Measurements from ENCODE around the gene RAPGEF5. TPM values are rescaled to one million over a fixed set of nuclear protein-coding genes. Genes with fewer than 3 reads are reported as not detected.

Gene RAPGEF5
- total RNA-seq, 1 experiment from 2014 or later: 15.6 TPM

DNA sequence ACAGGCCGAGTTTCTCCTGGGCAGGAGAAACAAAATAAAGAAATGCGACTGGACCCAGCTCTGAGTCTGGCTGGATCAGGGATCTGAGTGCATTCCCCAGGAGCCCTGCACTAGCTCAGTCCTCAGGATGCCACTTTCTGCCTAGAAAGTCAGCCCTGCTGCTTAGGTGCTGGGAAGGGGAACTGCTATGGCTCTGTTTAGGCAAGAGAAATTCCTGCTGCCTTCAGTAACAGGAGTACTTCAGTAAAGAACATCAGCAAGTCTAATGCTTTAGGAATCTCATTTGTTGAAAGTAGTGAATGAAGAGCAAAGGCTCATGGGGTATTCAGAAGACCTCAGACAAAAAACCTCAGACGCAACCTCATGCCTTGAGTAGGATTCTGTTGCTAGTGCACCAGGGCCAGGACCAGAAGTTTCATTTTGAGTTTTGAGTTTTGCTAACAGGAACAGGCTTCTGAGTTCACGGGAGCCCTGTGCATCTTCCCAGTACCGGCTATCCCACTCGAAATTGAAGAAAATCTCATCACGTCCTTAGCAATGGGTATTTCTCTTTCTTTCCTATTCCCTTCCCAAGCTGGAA is 240.4 kb downstream of the RAPGEF5 start (continued):
- TF ChIP-seq, protein P1, sequence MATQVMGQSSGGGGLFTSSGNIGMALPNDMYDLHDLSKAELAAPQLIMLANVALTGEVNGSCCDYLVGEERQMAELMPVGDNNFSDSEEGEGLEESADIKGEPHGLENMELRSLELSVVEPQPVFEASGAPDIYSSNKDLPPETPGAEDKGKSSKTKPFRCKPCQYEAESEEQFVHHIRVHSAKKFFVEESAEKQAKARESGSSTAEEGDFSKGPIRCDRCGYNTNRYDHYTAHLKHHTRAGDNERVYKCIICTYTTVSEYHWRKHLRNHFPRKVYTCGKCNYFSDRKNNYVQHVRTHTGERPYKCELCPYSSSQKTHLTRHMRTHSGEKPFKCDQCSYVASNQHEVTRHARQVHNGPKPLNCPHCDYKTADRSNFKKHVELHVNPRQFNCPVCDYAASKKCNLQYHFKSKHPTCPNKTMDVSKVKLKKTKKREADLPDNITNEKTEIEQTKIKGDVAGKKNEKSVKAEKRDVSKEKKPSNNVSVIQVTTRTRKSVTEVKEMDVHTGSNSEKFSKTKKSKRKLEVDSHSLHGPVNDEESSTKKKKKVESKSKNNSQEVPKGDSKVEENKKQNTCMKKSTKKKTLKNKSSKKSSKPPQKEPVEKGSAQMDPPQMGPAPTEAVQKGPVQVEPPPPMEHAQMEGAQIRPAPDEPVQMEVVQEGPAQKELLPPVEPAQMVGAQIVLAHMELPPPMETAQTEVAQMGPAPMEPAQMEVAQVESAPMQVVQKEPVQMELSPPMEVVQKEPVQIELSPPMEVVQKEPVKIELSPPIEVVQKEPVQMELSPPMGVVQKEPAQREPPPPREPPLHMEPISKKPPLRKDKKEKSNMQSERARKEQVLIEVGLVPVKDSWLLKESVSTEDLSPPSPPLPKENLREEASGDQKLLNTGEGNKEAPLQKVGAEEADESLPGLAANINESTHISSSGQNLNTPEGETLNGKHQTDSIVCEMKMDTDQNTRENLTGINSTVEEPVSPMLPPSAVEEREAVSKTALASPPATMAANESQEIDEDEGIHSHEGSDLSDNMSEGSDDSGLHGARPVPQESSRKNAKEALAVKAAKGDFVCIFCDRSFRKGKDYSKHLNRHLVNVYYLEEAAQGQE (IDR thresholded peaks at IDR 0.05; ENCODE audit: low read depth): no peak
- no peak for TF ChIP-seq SP1 (IDR thresholded peaks at IDR 0.05; ENCODE audit: low read depth)
- no peak for TF ChIP-seq EGR1 (IDR thresholded peaks at IDR 0.05; ENCODE audit: low read depth)

DNA sequence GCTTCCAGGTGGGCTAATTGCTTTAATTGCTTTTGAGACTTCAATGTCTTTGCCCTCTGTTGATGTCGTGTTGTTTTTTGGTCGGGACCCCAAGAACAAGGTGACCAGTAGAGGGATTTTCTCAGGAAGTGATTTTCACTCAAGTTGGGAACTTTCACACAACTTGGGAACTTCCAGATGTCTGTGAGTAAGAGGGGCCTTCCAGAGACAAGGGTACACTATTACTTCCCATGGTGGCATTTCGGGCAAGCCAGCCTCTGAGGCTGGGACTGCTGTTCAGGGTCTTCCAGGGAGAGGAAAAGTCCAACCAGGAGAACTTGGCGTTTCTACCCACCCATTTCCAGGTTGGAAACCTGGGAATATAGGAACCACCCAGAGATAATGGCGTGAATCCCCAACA is 241.3 kb downstream of the RAPGEF5 start:
- Histone ChIP-seq H2AFZ (ENCODE audit: low read depth, low read length, poor library complexity, severe bottlenecking) (no peak overlapping the region), H4K20me1 (ENCODE audit: insufficient read depth) (no peaks in the 10 kb centered on the region), H3K4me2 (ENCODE audit: low read length) (no peak overlapping the region), H3K9me2 (ENCODE audit: insufficient read depth) (no peaks in the 10 kb centered on the region), H3K4me1 (ENCODE audit: control insufficient read depth in 1 of 2, insufficient read depth in 2 of 2, low read length in 2 of 2) (no peaks in the 10 kb centered on the region), H3K36me3 (ENCODE audit: control insufficient read depth in 1 of 2, insufficient read depth in 2 of 2, low read length in 2 of 2) (no peaks in the 10 kb centered on the region), H3K9ac (ENCODE audit: low read length) (no peak overlapping the region), H3K79me2 (ENCODE audit: insufficient read depth, low read length) (no peaks in the 10 kb centered on the region), H3K27me3 (ENCODE audit: insufficient read depth, low read length) (no peaks in the 10 kb centered on the region), H3K4me3 (replicated peaks in 1 of 2; ENCODE audit: low read depth in 1 of 2, low read length in 2 of 2) (no peak overlapping the region), H3K27ac (ENCODE audit: low read depth, low read length) (no peak overlapping the region), H3K9me3 (ENCODE audit: control insufficient read depth in 1 of 2, insufficient read depth in 1 of 2, low read depth in 1 of 2, low read length in 2 of 2) (no peaks in the 10 kb centered on the region)
- ATAC-seq (no peak), DNase-seq (ENCODE audit: low read depth, low spot score) (no peak)
- ChIA-PET POLR2A (no interaction called here), RAD21 (ENCODE audit: low non-redundant PET in 1 of 2, low total read pairs in 2 of 2, uncharacterized antibody in 2 of 2, unreplicated experiment in 2 of 2) (no interaction called here), CTCF (no interaction called here)
- intact Hi-C loops (cut with micrococcal nuclease): no loop called here
- no TSS peak for BruUV-seq (replicated peaks)
- TF ChIP-seq JUND (IDR thresholded peaks at IDR 0.05): no peak
- no peak for TF ChIP-seq RAD21 (IDR thresholded peaks at IDR 0.05; ENCODE audit: low read depth)
- TF ChIP-seq, protein P2, sequence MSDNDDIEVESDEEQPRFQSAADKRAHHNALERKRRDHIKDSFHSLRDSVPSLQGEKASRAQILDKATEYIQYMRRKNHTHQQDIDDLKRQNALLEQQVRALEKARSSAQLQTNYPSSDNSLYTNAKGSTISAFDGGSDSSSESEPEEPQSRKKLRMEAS (IDR thresholded peaks at IDR 0.05): no peak
- no peak for TF ChIP-seq CBX3 (IDR thresholded peaks at IDR 0.05; ENCODE audit: low read depth)
